ENCODE measurements around the gene TPM4.

Gene TPM4

DNA sequence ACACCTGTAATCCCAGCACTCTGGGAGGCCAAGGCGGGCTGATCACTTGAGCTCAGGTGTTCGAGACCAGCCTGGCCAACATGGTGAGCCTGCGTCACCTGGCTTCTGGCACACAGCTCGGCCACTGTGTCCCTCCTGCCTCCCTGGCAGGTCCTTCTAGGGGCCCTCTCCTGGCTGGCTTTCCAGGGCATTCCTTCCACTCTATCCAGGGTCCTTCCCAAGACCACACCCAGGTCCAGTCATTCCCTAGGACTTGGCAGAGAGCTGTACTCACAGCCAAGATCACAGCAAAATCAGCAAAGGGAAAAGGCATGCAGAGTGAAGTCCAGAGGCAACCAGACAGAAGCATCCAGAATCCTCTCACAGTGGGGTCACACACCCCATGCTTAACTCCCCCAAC, 57.5 kb downstream of the TPM4 start:
- DNase-seq = no peak

DNA sequence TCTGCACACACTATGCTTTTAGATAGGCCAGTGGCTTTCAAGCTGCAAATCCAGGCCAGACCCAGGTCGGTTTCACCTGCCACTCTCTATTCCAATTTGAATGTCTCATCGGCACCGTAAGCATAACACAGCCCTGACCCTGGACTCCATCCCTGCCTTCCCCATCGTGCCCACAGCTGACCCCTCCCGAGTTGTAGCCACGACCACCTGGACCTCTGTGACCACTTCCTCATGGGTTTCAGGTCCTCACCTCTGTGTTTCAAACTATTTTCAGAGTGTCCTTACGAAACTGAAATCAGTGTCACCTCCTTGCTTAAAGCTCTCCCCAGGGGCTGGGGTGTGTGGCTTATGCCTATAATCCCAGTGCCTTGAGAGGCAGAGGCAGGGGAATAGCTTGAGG, 58.2 kb downstream of the TPM4 start:
- no peak for DNase-seq

DNA sequence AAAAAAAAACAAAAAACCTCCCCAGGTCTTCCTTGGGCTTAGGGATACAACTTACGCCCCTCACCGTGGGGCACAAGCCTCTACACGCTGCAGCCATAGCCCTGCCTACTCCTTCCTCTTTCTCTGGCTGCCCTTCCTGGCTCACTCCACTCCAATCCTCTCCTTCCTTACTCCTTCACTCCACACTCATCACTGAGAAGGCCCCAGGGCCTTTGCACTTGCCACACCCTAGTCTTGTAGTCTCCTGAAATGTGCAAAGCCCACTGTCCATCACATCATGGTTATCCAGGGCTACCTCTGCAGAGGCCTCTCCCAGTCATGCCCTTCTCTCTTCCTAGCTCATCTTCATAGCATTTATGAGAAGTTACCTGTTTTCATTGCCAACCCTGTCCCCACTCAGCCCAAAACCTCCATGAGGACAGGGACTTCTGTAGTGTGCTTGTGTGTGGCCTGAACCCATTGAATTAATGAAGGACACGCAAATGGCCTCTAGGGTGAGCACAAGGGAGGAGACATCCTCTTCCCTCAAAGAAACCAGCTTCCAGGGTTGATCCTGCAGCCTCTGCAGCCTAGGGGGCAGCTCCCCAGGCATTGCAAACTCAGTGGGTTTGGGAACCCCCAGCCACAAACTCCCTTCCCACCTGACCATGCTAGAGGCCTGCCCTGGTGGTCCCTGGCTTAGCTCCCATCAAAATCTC, 59.3 kb downstream of the TPM4 start:
- no peak for DNase-seq

DNA sequence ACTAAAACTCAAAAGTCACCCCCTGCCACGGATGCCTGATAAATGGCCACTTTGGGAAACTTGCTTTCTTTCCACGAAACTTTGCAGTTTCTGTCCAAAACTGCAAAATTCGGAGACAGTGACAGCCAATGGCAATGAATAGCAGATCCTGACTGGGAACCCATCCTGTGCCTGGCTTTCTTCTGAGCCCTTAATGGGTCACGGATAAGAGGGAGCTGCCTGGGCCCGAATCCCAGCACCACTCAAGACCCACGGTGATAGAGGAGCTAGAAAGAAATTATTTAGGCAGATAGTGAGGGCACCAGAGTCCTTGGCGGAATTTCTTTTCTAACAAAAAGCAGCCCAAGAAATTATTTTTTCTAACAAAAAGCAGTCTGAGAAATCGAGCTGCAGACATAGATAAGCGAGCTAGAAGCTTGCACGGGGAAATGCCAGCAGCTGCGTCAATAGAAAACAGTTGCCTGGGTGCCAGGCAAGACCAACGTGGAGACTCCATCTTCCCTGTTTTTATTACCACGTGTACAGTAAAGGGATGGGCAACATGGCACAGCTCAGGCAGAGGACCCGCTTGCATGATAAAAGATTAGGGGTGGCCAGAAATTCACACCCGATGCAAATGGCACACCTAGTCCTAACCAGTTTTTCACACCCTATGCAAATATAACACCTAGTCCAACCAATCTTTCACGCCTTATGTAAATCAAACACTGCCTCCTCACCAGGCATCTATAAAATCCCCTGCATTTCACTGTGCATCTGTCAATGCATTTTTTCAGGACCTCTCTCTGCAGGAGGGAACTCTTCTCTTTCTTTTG, 60.1 kb downstream of the TPM4 start:
- DNase-seq = no peak

DNA sequence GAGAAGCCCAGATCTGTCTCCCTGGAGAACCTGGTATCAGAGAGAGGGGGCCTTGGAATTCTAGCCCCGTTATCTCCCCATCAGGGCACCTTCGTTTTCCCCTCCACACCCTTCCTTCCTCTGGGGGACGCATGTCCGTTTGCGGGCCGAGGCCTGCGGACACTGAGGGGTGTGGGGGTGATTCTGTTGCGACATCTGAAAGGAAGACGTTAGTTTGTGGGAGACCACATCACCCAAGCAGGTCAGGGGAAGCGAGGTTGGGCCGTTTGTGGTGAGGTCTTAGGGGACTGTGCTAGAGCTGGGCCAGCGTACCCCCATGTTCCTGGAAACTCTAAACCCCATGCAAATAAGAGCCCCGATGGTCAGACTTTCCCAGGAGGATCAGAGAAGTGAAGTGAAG, 63.5 kb downstream of the TPM4 start:
- no peak for DNase-seq

DNA sequence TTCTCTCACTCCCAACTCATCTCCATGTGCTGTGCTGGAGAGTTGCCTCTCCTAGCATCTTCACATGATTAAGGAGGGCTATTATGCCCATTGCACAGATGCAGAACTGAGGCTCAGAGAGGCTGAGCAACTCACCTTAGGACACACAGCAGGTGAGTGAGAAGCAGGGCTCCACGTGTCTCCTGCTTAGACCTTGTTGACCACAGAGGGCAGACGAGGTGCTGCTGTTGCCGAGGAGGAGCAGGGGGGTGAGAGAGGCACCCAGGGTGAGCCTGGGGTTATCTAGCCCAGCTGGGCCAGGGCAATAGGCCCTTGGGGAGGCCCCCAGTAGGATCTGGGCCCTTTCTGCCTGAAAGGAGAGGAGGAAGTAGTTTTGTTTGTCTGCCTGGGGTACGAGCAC, 64.7 kb downstream of the TPM4 start:
- DNase-seq = no peak

DNA sequence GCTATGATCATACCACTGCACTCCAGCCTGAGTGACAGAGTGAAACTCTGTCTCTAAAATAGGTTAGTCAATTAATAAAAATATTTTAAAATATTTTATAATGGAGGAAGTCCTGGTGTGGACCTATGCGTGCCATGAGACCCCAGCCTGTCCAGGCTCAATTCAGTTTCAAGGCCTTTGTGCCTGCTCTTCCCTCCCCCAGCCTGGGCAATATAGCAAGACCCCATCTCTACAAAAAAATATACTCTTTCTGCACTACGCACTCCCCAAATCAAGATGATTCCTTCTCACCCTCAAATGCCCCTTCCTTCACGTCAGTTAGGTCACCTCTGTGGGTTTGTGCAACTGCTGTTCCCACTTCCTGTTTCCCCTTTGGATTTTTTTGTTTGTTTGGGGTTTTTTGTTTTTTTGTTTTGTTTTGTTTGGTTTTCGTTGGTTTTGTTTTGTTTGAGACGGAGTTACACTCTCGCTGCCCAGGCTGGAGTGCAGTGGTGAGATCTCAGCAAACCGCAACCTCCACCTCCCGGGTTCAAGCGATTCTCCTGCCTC, 65.8 kb downstream of the TPM4 start:
- DNase-seq = no peak

DNA sequence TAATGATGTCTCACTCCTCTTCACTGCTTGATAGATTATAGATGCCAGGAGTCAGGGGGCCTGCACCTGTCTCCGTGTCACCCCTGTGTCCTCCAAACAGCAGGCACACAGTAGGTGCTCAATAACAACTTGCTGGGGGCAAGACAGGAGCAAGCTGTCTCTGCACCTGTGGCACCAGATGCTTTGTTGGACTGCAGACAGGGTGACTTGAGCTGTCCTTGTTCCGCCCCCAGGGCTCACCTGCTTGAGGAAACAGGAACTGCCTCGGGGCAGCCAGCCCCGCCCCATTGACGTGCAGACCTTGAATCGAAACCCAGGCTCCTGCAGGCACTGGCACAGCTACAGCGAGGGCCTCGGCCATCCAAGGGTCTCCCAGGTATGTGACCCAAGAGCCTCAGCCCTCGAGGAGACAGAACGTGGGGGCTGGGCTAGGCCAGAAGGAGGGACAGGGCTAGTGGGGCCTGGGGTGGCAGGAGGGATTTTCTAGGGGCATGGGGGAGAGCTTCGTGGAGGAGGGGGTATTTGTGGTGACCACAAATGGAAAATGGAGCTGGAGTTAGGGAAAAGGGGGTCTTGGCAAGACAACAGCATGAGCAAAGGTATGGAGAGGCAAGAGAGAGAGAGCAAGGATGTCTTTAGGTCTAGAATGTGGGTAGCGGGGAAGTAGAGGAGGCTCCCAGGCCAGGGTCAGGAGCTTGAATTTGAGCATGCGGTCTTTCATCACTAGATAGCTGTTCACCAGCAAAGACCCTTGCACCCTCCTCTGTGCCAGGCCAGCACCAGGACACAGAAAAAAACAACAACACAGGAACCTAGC, 67.3 kb downstream of the TPM4 start, which contains the start of gene HSH2D:
TSS of gene HSH2D (plus strand) at position 287 of the 817 bp plus-strand sequence. CDS start 5,066 bp downstream, outside the sequence.
- DNase-seq = no peak

DNA sequence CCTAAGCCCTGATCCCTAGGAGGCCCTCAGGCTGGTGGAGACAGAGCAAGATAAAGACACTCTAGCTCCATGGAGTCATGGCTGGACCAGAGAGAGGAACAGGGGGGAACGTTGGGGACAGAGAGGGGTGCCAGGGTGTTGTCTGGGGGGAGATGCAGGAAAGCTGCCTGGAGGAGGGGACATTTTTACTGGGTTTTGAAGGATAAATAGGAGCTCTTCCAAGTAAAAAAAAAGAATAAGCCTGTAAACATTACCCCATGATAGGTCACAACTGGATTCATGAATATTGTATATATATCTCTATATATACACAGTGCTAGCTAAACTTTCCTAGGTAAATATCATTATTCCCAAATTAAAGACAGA, 67.9 kb downstream of the TPM4 start:
- no peak for DNase-seq

DNA sequence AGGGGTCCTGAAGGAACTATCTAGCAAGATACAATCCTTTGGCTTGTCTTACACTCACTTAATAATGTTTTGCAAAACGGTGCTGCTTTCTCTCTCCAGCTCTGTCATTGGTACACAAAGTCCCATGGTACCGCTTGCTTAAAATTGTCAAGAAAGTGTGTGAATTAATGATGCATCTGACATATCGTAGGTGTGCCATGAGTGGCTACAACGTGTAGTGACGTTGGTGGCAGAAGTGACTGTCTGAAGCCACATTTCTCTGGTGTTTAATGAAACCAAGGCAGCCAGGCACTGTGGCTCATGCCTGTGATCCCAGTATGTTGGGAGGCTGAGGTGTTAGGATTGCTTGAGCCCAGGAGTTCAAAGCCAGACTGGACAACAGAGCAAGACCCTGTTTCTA, 69.8 kb downstream of the TPM4 start:
- no peak for DNase-seq

DNA sequence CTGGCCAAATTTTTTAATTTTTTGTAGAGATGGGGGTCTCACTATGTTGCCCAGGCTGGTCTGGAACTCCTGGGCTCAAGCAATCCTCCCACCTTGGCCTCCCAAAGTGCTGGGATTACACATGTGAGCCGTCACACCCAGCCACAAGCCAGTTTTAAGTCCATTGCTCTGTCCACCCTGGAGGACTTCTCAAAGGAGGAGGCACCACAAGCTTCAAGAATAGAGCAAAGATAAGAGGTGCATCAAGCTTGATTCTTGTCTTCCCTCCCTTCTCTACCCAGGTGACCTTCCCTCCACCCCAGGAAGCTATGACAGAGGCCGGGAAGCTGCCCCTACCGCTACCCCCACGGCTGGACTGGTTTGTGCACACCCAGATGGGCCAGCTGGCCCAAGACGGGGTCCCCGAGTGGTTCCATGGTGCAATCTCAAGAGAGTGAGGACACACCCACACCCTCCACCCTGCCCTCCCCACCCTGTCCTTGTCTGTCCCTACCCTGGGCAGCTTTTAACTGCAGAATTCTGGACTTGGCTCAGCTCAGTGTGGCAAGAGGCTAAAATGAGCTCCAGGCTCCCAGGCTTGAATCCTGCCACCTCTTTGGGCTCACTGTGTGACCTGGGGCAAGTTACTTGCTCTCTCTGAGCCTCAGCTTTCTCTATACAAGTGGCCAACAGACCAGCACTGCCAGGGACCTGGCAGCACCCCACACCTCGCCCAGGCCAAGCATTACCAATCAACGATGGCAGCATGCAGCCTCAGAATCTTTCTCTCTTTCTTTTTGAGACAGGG, 72.3 kb downstream of the TPM4 start:
- DNase-seq = no peak

All from NCI-H2081 treated with DMSO at 0.1 percent for 48 hours (cell line).